Body of pancreas (tissue), 4 donors: ENCODE data around the gene HPF1. TPM values are rescaled to one million over a fixed set of nuclear protein-coding genes. Genes with fewer than 3 reads are reported as not detected.

Experiments used
- ATAC-seq: fragments of 150-250 bp; one replicate; pipeline ENCODE4 v1.9.1; 2016
- DNase-seq, 4 donors: peaks; one replicate each; pipeline ENCODE4 v3.0.0-alpha.2; 2019
- H3K27ac ChIP-seq, 4 donors: fragments of 200-600 bp; sonication (generic); 1 replicate in 3 of 4; 2 replicates in 1 of 4; pipeline versions ENCODE4 v1.5.1 to v1.6.1; 2016 to 2019; ENCODE audit warnings: mild to moderate bottlenecking in 1 of 4, mixed read lengths in 1 of 4, moderate library complexity in 1 of 4
- H3K27me3 ChIP-seq, 2 donors: fragments of 200-600 bp; sonication (generic); one replicate each; pipeline ENCODE4 v1.6.0; 2016; ENCODE audit warnings: mild to moderate bottlenecking in 1 of 2
- H3K36me3 ChIP-seq, 2 donors: fragments of 200-600 bp; sonication (generic); replicated peaks in 1 of 2; 2 replicates each; pipeline ENCODE4 v1.5.1; 2016; ENCODE audit warnings: low read depth in 2 of 2; ENCODE audit not compliant: insufficient read depth in 1 of 2
- H3K4me1 ChIP-seq: fragments of 200-600 bp; sonication (generic); one replicate; pipeline ENCODE4 v1.6.0; 2016
- H3K4me3 ChIP-seq, 2 donors: fragments of 200-600 bp; sonication (generic); 1 replicate in 1 of 2; 2 replicates in 1 of 2; pipeline ENCODE4 v1.5.1; 2016 to 2019
- H3K9me3 ChIP-seq, 3 donors: fragments of 200-600 bp; sonication (generic); 1 replicate in 2 of 3; 2 replicates in 1 of 3; pipeline ENCODE4 v1.5.1; 2016
- CTCF ChIP-seq, 7 experiments: fragments of 450-650 bp in 4 of 7; fragments of 200-600 bp in 3 of 7; sonication (generic) in 3 of 7; IDR thresholded peaks; one replicate each; pipeline ENCODE4 v1.5.1; 2016 to 2019; ENCODE audit warnings: antibody characterized with exemption in 7 of 7
- POLR2A ChIP-seq, 3 donors: fragments of 450-650 bp; IDR thresholded peaks; one replicate each; pipeline ENCODE4 v1.6.1; 2016; ENCODE audit warnings: antibody characterized with exemption in 3 of 3, mild to moderate bottlenecking in 2 of 3
- WGBS, 2 donors: methylation state at CpG; one replicate each; pipeline ENCODE4 v1.1.5; 2017; 5-methylcytosine and 5-hydroxymethylcytosine counted together
- intact Hi-C: fragments of 100-400 bp; cut with DNase I; formaldehyde crosslinking; loops from one replicate; pipeline ENCODE4 v1.15.1; 2023
- total RNA-seq, 2 donors: library from RNA; depleted of rRNA; stranded (reverse); fragments of >200 nt; gene quantifications; one replicate each; pipeline ENCODE4 v1.1.0, GENCODE V29; 2016

The HPF1 gene
- total RNA-seq, 2 donors from 2014 or later, result 8.6 to 10.9 TPM

GRCh38 chr4:169716677-169717076 is 41.1 kb downstream of the HPF1 start:
- H3K4me1 ChIP-seq, result no peaks in the 10 kb centered on the region
- no peaks in the 10 kb centered on the region for H3K27me3 ChIP-seq
- 86 to 88% methylated on average over 1 of the region's 1 CpG for WGBS, 2 donors
- intact Hi-C loops, result no loop called here
- H3K9me3 ChIP-seq, result no peaks in the 10 kb centered on the region
- DNase-seq (no peak), ATAC-seq (no peak)
- TF ChIP-seq POLR2A (IDR thresholded peaks at IDR 0.05) (no peak), CTCF (IDR thresholded peaks at IDR 0.05) (no peak)
- peaks cover 0 to 9% of the 10 kb centered on the region in 2 donors for H3K36me3 ChIP-seq
- H3K27ac ChIP-seq, result no peak overlapping the region
- H3K4me3 ChIP-seq, result no peak overlapping the region

- Histone ChIP-seq H3K4me3 (no peak overlapping the region), H3K4me1 (no peaks in the 10 kb centered on the region), H3K36me3 (peaks cover 0 to 9% of the 10 kb centered on the region in 2 donors), H3K27ac (no peak overlapping the region), H3K27me3 (no peaks in the 10 kb centered on the region), H3K9me3 (no peaks in the 10 kb centered on the region)
- intact Hi-C loops, result no loop called here
- no peak for TF ChIP-seq POLR2A (IDR thresholded peaks at IDR 0.05)
- TF ChIP-seq CTCF (IDR thresholded peaks at IDR 0.05), result no peak
- WGBS, 2 donors, result 90 to 91% methylated on average over 2 of the region's 2 CpGs
- ATAC-seq (no peak), DNase-seq (no peak)
These were observed 41.9 kb downstream of the HPF1 start for GRCh38 chr4:169715826-169716225.

GRCh38 chr4:169707958-169708643 is 49.6 kb downstream of the HPF1 start:
- no peak for TF ChIP-seq POLR2A (IDR thresholded peaks at IDR 0.05)
- no peak for TF ChIP-seq CTCF (IDR thresholded peaks at IDR 0.05)
- Histone ChIP-seq H3K9me3 (no peaks in the 10 kb centered on the region), H3K27me3 (no peaks in the 10 kb centered on the region), H3K27ac (no peak overlapping the region), H3K36me3 (peaks cover 0 to 3% of the 10 kb centered on the region in 2 donors), H3K4me3 (no peak overlapping the region), H3K4me1 (no peaks in the 10 kb centered on the region)
- intact Hi-C loops, result no loop called here
- DNase-seq (no peak), ATAC-seq (no peak)
- 88 to 89% methylated on average over 2 of the region's 2 CpGs for WGBS, 2 donors

- TF ChIP-seq POLR2A (IDR thresholded peaks at IDR 0.05) (no peak), CTCF (IDR thresholded peaks at IDR 0.05) (no peak)
- ATAC-seq, result no peak
- WGBS, 2 donors, result 97% methylated on average over 5 of the region's 5 CpGs
These were observed 59.4 kb downstream of the HPF1 start for GRCh38 chr4:169698331-169698730.

GRCh38 chr4:169690787-169691186 is 67.0 kb downstream of the HPF1 start:
- peaks cover 0 to 8% of the 10 kb centered on the region in 2 donors for H3K36me3 ChIP-seq
- TF ChIP-seq CTCF (IDR thresholded peaks at IDR 0.05) (no peak), POLR2A (IDR thresholded peaks at IDR 0.05) (no peak)
- 81 to 90% methylated on average over 5 of the region's 5 CpGs for WGBS, 2 donors
- no peak overlapping the region for H3K4me3 ChIP-seq
- no peaks in the 10 kb centered on the region for H3K4me1 ChIP-seq
- no peaks in the 10 kb centered on the region for H3K9me3 ChIP-seq
- no peak overlapping the region for H3K27ac ChIP-seq
- intact Hi-C loops, result no loop called here
- no peaks in the 10 kb centered on the region for H3K27me3 ChIP-seq
- ATAC-seq (no peak), DNase-seq (no peak)

More at GRCh38 chr4:169698331-169698730, 59.4 kb downstream of the HPF1 start:
- Histone ChIP-seq H3K36me3 (peaks cover 0 to 5% of the 10 kb centered on the region in 2 donors), H3K9me3 (no peaks in the 10 kb centered on the region), H3K27ac (no peak overlapping the region), H3K27me3 (no peaks in the 10 kb centered on the region), H3K4me1 (no peaks in the 10 kb centered on the region), H3K4me3 (no peak overlapping the region)
- intact Hi-C loops, result no loop called here
- no peak for DNase-seq
